Measurements from ENCODE around the gene SERPINA3.

- TF ChIP-seq POLR2A (IDR thresholded peaks at IDR 0.05; ENCODE audit: low read depth, low read length), result no peak
- no peak for TF ChIP-seq SIN3A (IDR thresholded peaks at IDR 0.05; ENCODE audit: low read depth, low read length)
- TF ChIP-seq BCLAF1 (IDR thresholded peaks at IDR 0.05), result no peak
- no peak for TF ChIP-seq CREB1 (IDR thresholded peaks at IDR 0.05; ENCODE audit: low read depth)
- TF ChIP-seq EP300 (IDR thresholded peaks at IDR 0.05; ENCODE audit: borderline replicate concordance in 1 of 2, control insufficient read depth in 1 of 2, low read depth in 2 of 2, low read length in 2 of 2), result no peak
- no peak for TF ChIP-seq CTCF (IDR thresholded peaks at IDR 0.05 in 2 of 3, conservative IDR thresholded peaks at IDR 0.05 in 1 of 3; ENCODE audit: control insufficient read depth in 2 of 3, extremely low read depth in 1 of 3, insufficient read depth in 1 of 3, low read depth in 3 of 3, low read length in 3 of 3)
- no peak for TF ChIP-seq YY1 (IDR thresholded peaks at IDR 0.05; ENCODE audit: low read depth, low read length)
- no peak for TF ChIP-seq MLLT1 (IDR thresholded peaks at IDR 0.05)
Observed at GRCh38 chr14:94586635-94587034, 25.6 kb upstream of the SERPINA3 start.

Data from GM12878 (cell line).